Sigmoid colon (tissue), 7 donors: Measurements from ENCODE around the gene RBPJ. TPM values are rescaled to one million over a fixed set of nuclear protein-coding genes. Genes with fewer than 3 reads are reported as not detected.

Source experiments
- DNase-seq: peaks from one replicate; pipeline ENCODE4 v3.0.0-alpha.2; 2019
- H3K27ac ChIP-seq, 4 donors: fragments of 200-600 bp; sonication (generic); one replicate each; pipeline ENCODE4 v1.5.1; 2016 to 2019; ENCODE audit warnings: mild to moderate bottlenecking in 1 of 4
- H3K27me3 ChIP-seq, 3 donors: fragments of 200-600 bp; sonication (generic); one replicate each; pipeline ENCODE4 v1.5.1; 2019; ENCODE audit warnings: mild to moderate bottlenecking in 1 of 3
- H3K36me3 ChIP-seq, 4 donors: fragments of 200-600 bp; sonication (generic); one replicate each; pipeline ENCODE4 v1.5.1; 2016 to 2019
- H3K4me1 ChIP-seq, 4 donors: fragments of 200-600 bp; sonication (generic); one replicate each; pipeline ENCODE4 v1.5.1; 2017 to 2019
- H3K4me3 ChIP-seq, 4 donors: fragments of 200-600 bp; sonication (generic); one replicate each; pipeline ENCODE4 v1.5.1; 2017 to 2019; ENCODE audit warnings: mild to moderate bottlenecking in 2 of 4, moderate library complexity in 1 of 4
- H3K9me3 ChIP-seq, 4 donors: fragments of 200-600 bp in 3 of 4; sonication (generic) in 3 of 4; one replicate each; pipeline versions ENCODE4 v1.5.1 to v1.6.1; 2013 to 2019
- CTCF ChIP-seq, 4 experiments: fragments of 450-650 bp in 3 of 4; fragments of 200-600 bp in 1 of 4; IDR thresholded peaks; one replicate each; pipeline ENCODE4 v1.5.1; 2016 to 2019; ENCODE audit warnings: antibody characterized with exemption in 4 of 4, mild to moderate bottlenecking in 3 of 4, moderate library complexity in 2 of 4
- EP300 ChIP-seq, 4 donors: sonication (generic); formaldehyde crosslinking; IDR thresholded peaks; one replicate each; pipeline ENCODE4 v1.6.1; 2017; ENCODE audit warnings: antibody characterized with exemption in 4 of 4
- POLR2A ChIP-seq, 2 donors: fragments of 450-650 bp; IDR thresholded peaks; one replicate each; pipeline ENCODE4 v1.6.1; 2016; ENCODE audit warnings: antibody characterized with exemption in 2 of 2, mild to moderate bottlenecking in 2 of 2, moderate library complexity in 2 of 2
- POLR2AphosphoS5 ChIP-seq, 4 donors: sonication (generic); formaldehyde crosslinking; IDR thresholded peaks; one replicate each; pipeline ENCODE4 v1.6.1; 2017; ENCODE audit warnings: antibody characterized with exemption in 4 of 4
- WGBS, 2 donors: extraction: QIAGEN DNeasy Blood & Tissue Kit; methylation state at CpG; one replicate each; pipeline ENCODE4 v1.1.7; 2013; 5-methylcytosine and 5-hydroxymethylcytosine counted together
- intact Hi-C: fragments of 100-400 bp; cut with DNase I; formaldehyde crosslinking; loops from one replicate; pipeline ENCODE4 v1.15.1; 2023
- polyA plus RNA-seq, 3 donors: library from polyadenylated mRNA; stranded (reverse); fragments of 200-250 nt; gene quantifications; one replicate each; pipeline ENCODE4 v1.2.3, GENCODE V29; 2013
- total RNA-seq, 4 donors: library from RNA; depleted of rRNA; stranded (reverse); fragments of >200 nt; gene quantifications; one replicate each; pipeline ENCODE4 v1.1.0, GENCODE V29; 2016
- donor health status: healthy with polysubstance abuse.
- donor health status: Bipolar disorder and iron deficiency.
- donor health status: healthy.

Gene RBPJ
- total and polyA plus RNA-seq, 7 donors: 15.0 to 114 (median 78.4) TPM

GRCh38 chr4:26299254-26299882 lies 21.4 kb upstream of the RBPJ start:
- Histone ChIP-seq H3K27ac (no peak overlapping the region), H3K9me3 (no peaks in the 10 kb centered on the region), H3K4me3 (no peak overlapping the region), H3K27me3 (no peaks in the 10 kb centered on the region), H3K4me1 (peaks cover 0 to 7% (median 2%) of the 10 kb centered on the region in 4 donors), H3K36me3 (no peaks in the 10 kb centered on the region)
- WGBS, 2 donors: 81 to 82% methylated on average over 9 of the region's 9 CpGs
- TF ChIP-seq EP300 (IDR thresholded peaks at IDR 0.05): no peak
- no peak for TF ChIP-seq POLR2AphosphoS5 (IDR thresholded peaks at IDR 0.05)
- TF ChIP-seq CTCF (IDR thresholded peaks at IDR 0.05): no peak
- TF ChIP-seq POLR2A (IDR thresholded peaks at IDR 0.05): no peak
- intact Hi-C loops: no loop called here
- no peak for DNase-seq

DNA sequence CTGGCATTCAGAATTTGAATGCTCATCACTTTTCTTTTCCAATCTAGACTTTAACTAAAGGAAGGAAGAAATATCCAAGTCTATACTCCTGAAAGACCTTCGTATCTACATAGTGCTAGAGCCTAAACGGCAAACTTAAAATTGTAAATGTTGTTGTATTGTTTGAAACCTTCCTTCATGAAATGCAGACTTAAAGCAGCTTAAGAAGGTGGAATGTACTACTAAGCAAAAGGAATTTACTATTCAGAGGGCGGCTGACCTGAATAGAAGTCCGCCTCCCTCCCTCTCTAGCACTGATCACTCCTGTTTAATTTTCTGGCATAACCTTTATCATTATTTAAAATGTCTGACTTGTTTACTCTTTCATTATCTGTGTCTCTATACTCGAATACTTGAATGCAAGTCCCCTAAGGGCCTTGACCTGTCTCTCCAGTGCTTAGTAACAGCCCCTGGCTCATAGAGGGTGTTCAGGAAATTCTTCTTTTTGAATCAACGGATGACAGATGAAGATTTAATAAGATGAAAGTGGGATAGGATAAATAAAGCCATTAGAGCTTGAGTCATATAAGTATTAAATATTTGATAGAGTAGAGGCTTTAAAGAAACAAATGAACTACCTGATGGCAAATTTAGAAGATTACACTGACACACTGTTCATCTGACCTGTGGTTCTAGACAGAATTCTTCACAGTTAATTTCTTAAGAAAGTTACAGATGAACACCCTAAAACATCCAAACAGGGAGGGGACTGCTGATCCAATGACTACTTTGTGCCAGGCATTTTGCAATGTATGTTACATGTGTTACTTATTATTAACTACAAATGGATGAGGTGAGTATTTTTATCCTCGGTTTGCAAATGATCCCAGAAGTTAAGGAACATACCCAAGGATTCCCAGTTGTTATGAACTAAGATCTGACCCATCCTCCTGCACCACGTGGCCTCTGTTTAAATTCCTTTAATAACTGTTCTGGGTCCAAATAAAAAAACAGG lies 20.2 kb upstream of the RBPJ start:
- TF ChIP-seq CTCF (IDR thresholded peaks at IDR 0.05) (no peak), POLR2AphosphoS5 (IDR thresholded peaks at IDR 0.05) (no peak), POLR2A (IDR thresholded peaks at IDR 0.05) (no peak), EP300 (IDR thresholded peaks at IDR 0.05) (no peak)
- Histone ChIP-seq H3K36me3 (no peaks in the 10 kb centered on the region), H3K9me3 (no peaks in the 10 kb centered on the region), H3K4me1 (peaks cover 0 to 7% (median 2%) of the 10 kb centered on the region in 4 donors), H3K27me3 (no peaks in the 10 kb centered on the region), H3K27ac (no peak overlapping the region), H3K4me3 (no peak overlapping the region)
- intact Hi-C loops: no loop called here
- WGBS, 2 donors: 81 to 88% methylated on average over 8 of the region's 8 CpGs
- no peak for DNase-seq

DNA sequence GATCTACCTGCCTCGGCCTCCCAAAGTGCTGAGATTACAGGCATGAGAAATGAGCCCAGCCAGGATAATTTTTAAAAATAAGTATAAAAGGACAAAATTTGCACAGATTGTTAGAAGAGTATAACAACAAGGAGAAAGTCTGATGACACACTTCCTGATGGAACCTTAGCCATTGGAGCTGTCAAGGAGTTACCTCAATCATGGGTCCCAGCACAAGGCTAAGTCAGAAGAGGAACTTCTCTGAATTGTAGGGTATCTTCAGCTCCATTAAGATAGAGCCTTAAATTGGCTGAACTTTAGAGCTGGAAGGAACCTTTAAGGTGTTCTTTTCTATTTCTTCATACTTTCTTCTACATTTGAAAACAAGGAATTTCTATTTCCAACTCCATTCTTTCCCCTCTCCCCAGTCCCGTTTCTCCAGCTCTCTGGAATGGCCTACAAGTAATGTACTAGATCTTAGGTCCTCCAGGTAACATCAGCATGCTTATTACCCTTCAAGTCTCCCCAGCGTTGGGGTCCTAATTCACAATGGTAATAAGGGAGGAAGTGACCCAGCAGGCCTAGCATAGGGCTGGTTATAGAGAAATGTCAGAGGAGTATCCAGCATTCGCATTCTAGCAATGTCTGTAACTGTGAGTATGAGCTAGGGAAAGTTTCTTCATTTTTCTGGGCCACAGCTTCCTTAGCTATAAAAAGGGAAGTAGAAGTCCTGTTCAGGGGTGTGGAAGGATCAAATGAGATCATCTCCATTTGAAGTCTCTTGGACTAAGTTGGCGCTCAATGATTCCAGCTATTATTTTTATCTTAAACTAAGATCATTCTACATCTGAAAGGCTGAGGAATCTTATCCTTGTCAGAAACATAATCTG lies 18.5 kb upstream of the RBPJ start:
- intact Hi-C loops: no loop called here
- Histone ChIP-seq H3K9me3 (no peaks in the 10 kb centered on the region), H3K36me3 (no peaks in the 10 kb centered on the region), H3K4me3 (no peak overlapping the region), H3K27ac (no peak overlapping the region), H3K4me1 (peaks cover 0 to 7% (median 2%) of the 10 kb centered on the region in 4 donors), H3K27me3 (no peaks in the 10 kb centered on the region)
- TF ChIP-seq POLR2A (IDR thresholded peaks at IDR 0.05) (no peak), CTCF (IDR thresholded peaks at IDR 0.05) (no peak), POLR2AphosphoS5 (IDR thresholded peaks at IDR 0.05) (no peak), EP300 (IDR thresholded peaks at IDR 0.05) (no peak)
- 87 to 94% methylated on average over 5 of the region's 5 CpGs for WGBS, 2 donors
- no peak for DNase-seq

DNA sequence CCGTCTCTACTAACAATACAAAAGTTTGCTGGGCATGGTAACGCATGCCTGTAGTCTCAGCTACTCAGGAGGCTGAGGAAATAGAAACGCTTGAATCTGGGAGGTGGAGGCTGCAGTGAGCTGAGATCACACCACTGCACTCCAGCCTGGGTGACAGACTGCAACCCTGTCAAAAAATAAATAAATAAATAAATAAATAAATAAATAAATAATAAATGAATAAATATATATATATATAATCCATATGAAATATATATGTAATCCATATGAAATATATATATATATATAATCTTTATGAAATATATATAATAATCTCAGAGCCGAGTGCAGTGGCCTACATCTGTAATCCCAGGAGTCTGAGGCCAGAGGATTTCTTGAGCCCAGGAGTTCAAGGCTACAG lies 17.8 kb upstream of the RBPJ start:
- no peak for DNase-seq
- Histone ChIP-seq H3K4me1 (peaks cover 0 to 7% (median 2%) of the 10 kb centered on the region in 4 donors), H3K27me3 (no peaks in the 10 kb centered on the region), H3K36me3 (no peaks in the 10 kb centered on the region), H3K9me3 (no peaks in the 10 kb centered on the region), H3K27ac (no peak overlapping the region), H3K4me3 (no peak overlapping the region)
- TF ChIP-seq POLR2A (IDR thresholded peaks at IDR 0.05): no peak
- TF ChIP-seq EP300 (IDR thresholded peaks at IDR 0.05): no peak
- no peak for TF ChIP-seq POLR2AphosphoS5 (IDR thresholded peaks at IDR 0.05)
- no peak for TF ChIP-seq CTCF (IDR thresholded peaks at IDR 0.05)
- WGBS, 2 donors: 98% methylated on average over 4 of the region's 4 CpGs
- intact Hi-C loops: no loop called here
